Spleen (tissue), 13 donors: ENCODE data around the gene MICAL3. TPM values are rescaled to one million over a fixed set of nuclear protein-coding genes. Genes with fewer than 3 reads are reported as not detected.
A peak's percentile ranks its signal among the peaks of the same experiment; 100 is the strongest.
"Not testable (repeated sequence)": the region's sequence is repeated elsewhere in the genome, so short reads cannot be mapped to it uniquely, and the experiment has no call there.

Experiments
- DNase-seq: peaks from one replicate; pipeline ENCODE4 v3.0.0-alpha.2; 2020
- H3K27ac ChIP-seq, 8 donors: fragments of 200-600 bp; sonication (generic) in 7 of 8; 1 replicate in 4 of 8; 2 replicates in 4 of 8; pipeline versions ENCODE4 v1.5.0 to v1.8.0; 2016 to 2021; ENCODE audit warnings: inconsistent platforms in 4 of 8, mild to moderate bottlenecking in 4 of 8, moderate library complexity in 1 of 8
- H3K27me3 ChIP-seq, 7 donors: fragments of 200-600 bp; sonication (generic) in 6 of 7; replicated peaks in 1 of 7; 1 replicate in 4 of 7; 2 replicates in 3 of 7; pipeline versions ENCODE4 v1.5.0 to v1.8.0; 2016 to 2021; ENCODE audit warnings: inconsistent platforms in 3 of 7, mild to moderate bottlenecking in 1 of 7
- H3K36me3 ChIP-seq, 6 donors: fragments of 200-600 bp; sonication (generic) in 5 of 6; 1 replicate in 4 of 6; 2 replicates in 2 of 6; pipeline versions ENCODE4 v1.5.0 to v1.8.0; 2016 to 2021; ENCODE audit warnings: inconsistent platforms in 2 of 6
- H3K4me1 ChIP-seq, 6 donors: fragments of 200-600 bp; sonication (generic) in 5 of 6; 1 replicate in 3 of 6; 2 replicates in 3 of 6; pipeline versions ENCODE4 v1.5.0 to v1.8.0; 2016 to 2021; ENCODE audit warnings: inconsistent platforms in 3 of 6
- H3K4me3 ChIP-seq, 8 donors: fragments of 200-600 bp; sonication (generic) in 7 of 8; 1 replicate in 4 of 8; 2 replicates in 4 of 8; pipeline versions ENCODE4 v1.5.0 to v1.8.0; 2016 to 2021; ENCODE audit warnings: inconsistent platforms in 4 of 8, mild to moderate bottlenecking in 4 of 8, moderate library complexity in 2 of 8
- H3K9me3 ChIP-seq, 8 donors: fragments of 200-600 bp; sonication (generic) in 7 of 8; 1 replicate in 4 of 8; 2 replicates in 4 of 8; pipeline versions ENCODE4 v1.5.0 to v1.8.0; 2016 to 2021; ENCODE audit warnings: inconsistent platforms in 4 of 8
- CTCF ChIP-seq, 11 experiments: fragments of 200-600 bp in 7 of 11; fragments of 450-650 bp in 4 of 11; sonication (generic) in 4 of 11; IDR thresholded peaks in 8 of 11; conservative IDR thresholded peaks in 3 of 11; 1 replicate in 7 of 11; 2 replicates in 4 of 11; pipeline versions ENCODE4 v1.4.0 to v1.8.0; 2016 to 2021; ENCODE audit warnings: antibody characterized with exemption in 11 of 11, inconsistent platforms in 4 of 11, mild to moderate bottlenecking in 1 of 11
- POLR2A ChIP-seq, 3 donors: fragments of 450-650 bp; IDR thresholded peaks; one replicate each; pipeline ENCODE4 v1.5.1; 2017; ENCODE audit warnings: antibody characterized with exemption in 3 of 3, mild to moderate bottlenecking in 1 of 3
- POLR2AphosphoS5 ChIP-seq, 3 donors: sonication (generic); formaldehyde crosslinking; IDR thresholded peaks; one replicate each; pipeline ENCODE4 v1.5.1; 2017; ENCODE audit warnings: antibody characterized with exemption in 3 of 3
- WGBS, 5 donors: extraction: QIAGEN DNeasy Blood & Tissue Kit in 3 of 5; methylation state at CpG; one replicate each; pipeline versions ENCODE4 v1.1.5 to v1.1.7; 2013 to 2018; 5-methylcytosine and 5-hydroxymethylcytosine counted together
- intact Hi-C: fragments of 100-400 bp; cut with DNase I; formaldehyde crosslinking; loops from one replicate; pipeline ENCODE4 v1.15.0; 2023; ENCODE audit warnings: low total_unique reads
- long read RNA-seq, 2 donors: transcript quantifications; one replicate each; lab custom pipeline, GENCODE V29; 2026
- polyA plus RNA-seq, 3 donors: library from polyadenylated mRNA; stranded (reverse); fragments of 200-250 nt; gene quantifications; one replicate each; pipeline ENCODE4 v1.2.1, GENCODE V29; 2013
- total RNA-seq, 7 donors: library from RNA; depleted of rRNA in 3 of 7; stranded (reverse); fragments of >200 nt in 3 of 7; fragmentation: NEBNext Ultra II Directional in 4 of 7; extraction: Animal tissue kit (Norgen Biotek cat#: 25700) in 4 of 7; gene quantifications; one replicate each; pipeline versions ENCODE4 v1.1.0 to v1.2.1, GENCODE V29; 2016 to 2021
- donor health status: healthy with polysubstance abuse.
- donor health status: DM: no; HTN: no; CAD: no; lungs with moderate emphysema.
- donor health status: DM: no; HTN: no; CAD: no.
- donor health status: Bipolar disorder and iron deficiency.
- donor health status: healthy.
- donor health status: DM: no; HTN: no; CAD: no.
- donor health status: DM: yes; HTN: yes; CAD: no.

The MICAL3 gene
- total RNA-seq, result 100 to 1,000 TPM in 2 of 7 donors, 10 to 100 TPM in 5; 54.3 to 133 (median 92.1) TPM
- polyA plus RNA-seq, result 10 to 100 TPM in 1 of 3 donors, 1 to 10 TPM in 2; 2.6 to 14.9 (median 3.1) TPM
- long read RNA-seq, donor 1, partial matches to known transcripts, result 0 of 3 reads
- long read RNA-seq, donor 1, other reads (novel, unspliced or antisense), result 0 of 3 reads
- long read RNA-seq, donor 2, result 0 reads

- H3K9me3 ChIP-seq, result no peaks in the 10 kb centered on the region
- WGBS, 5 donors, result 1 to 2% (median 2%) methylated on average over 45 to 56 of the region's 56 CpGs
These were observed at the start of gene MICAL3 for GRCh38 chr22:18024276-18024939. Gene MICAL3 (minus strand): TSS chr22:18024561. CDS start chr22:17906812, 117,749 bp downstream.

GRCh38 chr22:18073927-18074326, 49.6 kb upstream of the MICAL3 start:
- DNase-seq, result peak; percentile 23
- peaks cover 18 to 55% (median 34%) of the 10 kb centered on the region in 6 donors for H3K4me1 ChIP-seq
- not testable (repeated sequence) for H3K9me3 ChIP-seq, H3K27ac ChIP-seq, H3K27me3 ChIP-seq, H3K4me3 ChIP-seq, H3K36me3 ChIP-seq
- WGBS, 5 donors, result 77 to 96% (median 91%) methylated on average over 4 of the region's 4 CpGs
- intact Hi-C loops, result loop anchor here (10.0 kb wide), 2 partner anchors 169 to 329 kb away; no protein-coding TSS in a partner anchor

More at GRCh38 chr22:18024276-18024939, at the start of gene MICAL3:
- peaks cover 0 to 44% (median 0%) of the 10 kb centered on the region in 7 donors for H3K27me3 ChIP-seq
- peak within 1 kb of the TSS; percentile 63 to 93 (median 75) for H3K4me3 ChIP-seq
- peaks cover 0 to 28% (median 23%) of the 10 kb centered on the region in 6 donors for H3K4me1 ChIP-seq
- no peaks in the 10 kb centered on the region for H3K36me3 ChIP-seq
- intact Hi-C loops, result loop anchor here (10.0 kb wide), 1 partner anchor 110 kb away; no protein-coding TSS in a partner anchor
- TF ChIP-seq CTCF (IDR thresholded peaks at IDR 0.05 in 8 of 11, conservative IDR thresholded peaks at IDR 0.05 in 3 of 11) (peak; percentile 16 to 81 (median 64)), POLR2A (IDR thresholded peaks at IDR 0.05) (no peak), POLR2AphosphoS5 (IDR thresholded peaks at IDR 0.05) (peak in 2 of 3 donors; percentile 45 to 49)
- DNase-seq, result peak; percentile 93
- peak within 1 kb of the TSS in 7 of 8 donors; percentile 41 to 68 (median 57) for H3K27ac ChIP-seq

- Histone ChIP-seq H3K9me3 (no peaks in the 10 kb centered on the region), H3K36me3 (no peaks in the 10 kb centered on the region), H3K27me3 (no peaks in the 10 kb centered on the region), H3K4me3 (no peak overlapping the region), H3K4me1 (peaks cover 13 to 55% (median 32%) of the 10 kb centered on the region in 6 donors), H3K27ac (no peak overlapping the region)
- TF ChIP-seq CTCF (IDR thresholded peaks at IDR 0.05 in 8 of 11, conservative IDR thresholded peaks at IDR 0.05 in 3 of 11) (no peak), POLR2A (IDR thresholded peaks at IDR 0.05) (no peak), POLR2AphosphoS5 (IDR thresholded peaks at IDR 0.05) (no peak)
- WGBS, 5 donors, result 85 to 98% (median 93%) methylated on average over 2 of the region's 2 CpGs
- intact Hi-C loops, result loop anchor here (10.0 kb wide), 2 partner anchors 169 to 329 kb away; no protein-coding TSS in a partner anchor
- DNase-seq, result no peak
These were observed 49.1 kb upstream of the MICAL3 start for GRCh38 chr22:18073467-18073866.

GRCh38 chr22:18071968-18072310, 47.6 kb upstream of the MICAL3 start:
- TF ChIP-seq POLR2AphosphoS5 (IDR thresholded peaks at IDR 0.05), result no peak
- no peak for TF ChIP-seq POLR2A (IDR thresholded peaks at IDR 0.05)
- Histone ChIP-seq H3K36me3 (no peaks in the 10 kb centered on the region), H3K9me3 (no peaks in the 10 kb centered on the region), H3K27me3 (no peaks in the 10 kb centered on the region), H3K27ac (no peak overlapping the region), H3K4me3 (no peak overlapping the region), H3K4me1 (peaks cover 12 to 62% (median 34%) of the 10 kb centered on the region in 6 donors)
- intact Hi-C loops, result loop anchor here (2.0 to 10.0 kb wide), 3 partner anchors 167 to 327 kb away; no protein-coding TSS in a partner anchor
- peak; percentile 44 for DNase-seq
- WGBS, 5 donors, result 46 to 87% (median 74%) methylated on average over 1 of the region's 1 CpG

GRCh38 chr22:18071307-18071967, 47.1 kb upstream of the MICAL3 start:
- H3K4me1 ChIP-seq, result peaks cover 12 to 62% (median 34%) of the 10 kb centered on the region in 6 donors
- DNase-seq, result peak; percentile 42
- not testable (repeated sequence) for H3K27ac ChIP-seq, H3K9me3 ChIP-seq, H3K36me3 ChIP-seq, H3K4me3 ChIP-seq, H3K27me3 ChIP-seq
- 78 to 84% (median 79%) methylated on average over 7 of the region's 7 CpGs for WGBS, 5 donors
- intact Hi-C loops, result loop anchor here (2.0 to 10.0 kb wide), 3 partner anchors 167 to 327 kb away; no protein-coding TSS in a partner anchor
